Lung (tissue), 12 donors: ENCODE results near the gene ETV5. TPM values are rescaled to one million over a fixed set of nuclear protein-coding genes. Genes with fewer than 3 reads are reported as not detected.

Experiments
- ATAC-seq: fragments of 200-7000 bp; cut with Tn5 transposase; one replicate; pipeline ENCODE4 v1.9.1; 2020; ENCODE audit warnings: moderate number of reproducible peaks; ENCODE audit not compliant: insufficient read depth, low FRiP score
- DNase-seq, 3 donors: peaks; one replicate each; pipeline ENCODE4 v3.0.0-alpha.2; 2013 to 2017
- H3K27ac ChIP-seq, 2 donors: one replicate each; pipeline ENCODE4 v1.5.1; 2013; ENCODE audit warnings: mild to moderate bottlenecking in 2 of 2, moderate library complexity in 2 of 2, control low read depth in 1 of 2, inconsistent platforms in 1 of 2, low read depth in 1 of 2, low read length in 1 of 2
- H3K27me3 ChIP-seq, 3 donors: one replicate each; pipeline ENCODE4 v1.5.1; 2013; ENCODE audit warnings: low read length in 2 of 3; ENCODE audit not compliant: control insufficient read depth in 3 of 3, insufficient read depth in 3 of 3
- H3K36me3 ChIP-seq, 4 donors: one replicate each; pipeline ENCODE4 v1.5.1; 2013; ENCODE audit warnings: low read length in 4 of 4, mild to moderate bottlenecking in 1 of 4, moderate library complexity in 1 of 4; ENCODE audit not compliant: control insufficient read depth in 4 of 4, insufficient read depth in 4 of 4
- H3K4me1 ChIP-seq, 5 donors: one replicate each; pipeline ENCODE4 v1.5.1; 2013; ENCODE audit warnings: low read length in 5 of 5, mild to moderate bottlenecking in 2 of 5, moderate library complexity in 1 of 5; ENCODE audit not compliant: control insufficient read depth in 5 of 5, insufficient read depth in 5 of 5
- H3K4me3 ChIP-seq: one replicate; pipeline ENCODE4 v1.5.1; 2013; ENCODE audit warnings: mild to moderate bottlenecking, control low read depth, moderate library complexity
- H3K9ac ChIP-seq, 2 donors: one replicate each; pipeline ENCODE4 v1.5.1; 2013; ENCODE audit warnings: low read length in 2 of 2, control low read depth in 1 of 2; ENCODE audit not compliant: insufficient read depth in 1 of 2
- H3K9me3 ChIP-seq, 4 donors: one replicate each; pipeline ENCODE4 v1.5.1; 2013; ENCODE audit warnings: low read length in 3 of 4, mild to moderate bottlenecking in 1 of 4, moderate library complexity in 1 of 4; ENCODE audit not compliant: control insufficient read depth in 4 of 4, insufficient read depth in 3 of 4
- WGBS, 2 donors: extraction: QIAGEN DNeasy Blood & Tissue Kit; methylation state at CpG; one replicate each; pipeline ENCODE4 v1.1.7; 2013; 5-methylcytosine and 5-hydroxymethylcytosine counted together
- polyA plus RNA-seq, 2 donors: library from polyadenylated mRNA; stranded (reverse); fragments of 200-250 nt; gene quantifications; one replicate each; pipeline ENCODE4 v1.2.1, GENCODE V29; 2013
- total RNA-seq, 2 donors: library from RNA; depleted of rRNA in 1 of 2; stranded (reverse); fragments of >200 nt in 1 of 2; gene quantifications; one replicate each; pipeline ENCODE4 v1.2.1, GENCODE V29; 2014 to 2021
- TF ChIP-seq, protein P1 (sequence below): IDR thresholded peaks from 2 replicates; pipeline ENCODE4 v1.5.1; 2012; ENCODE audit warnings: mild to moderate bottlenecking; ENCODE audit errors: control extremely low read depth, extremely low read depth
- donor health status: control.
- donor health status: control.
- donor health status: Bipolar disorder and iron deficiency.
- donor health status: healthy.
- donor health status: DM: yes; HTN: yes; CAD: no.

The ETV5 gene
- total and polyA plus RNA-seq, 4 donors, result 12.5 to 53.9 (median 23.0) TPM

DNA sequence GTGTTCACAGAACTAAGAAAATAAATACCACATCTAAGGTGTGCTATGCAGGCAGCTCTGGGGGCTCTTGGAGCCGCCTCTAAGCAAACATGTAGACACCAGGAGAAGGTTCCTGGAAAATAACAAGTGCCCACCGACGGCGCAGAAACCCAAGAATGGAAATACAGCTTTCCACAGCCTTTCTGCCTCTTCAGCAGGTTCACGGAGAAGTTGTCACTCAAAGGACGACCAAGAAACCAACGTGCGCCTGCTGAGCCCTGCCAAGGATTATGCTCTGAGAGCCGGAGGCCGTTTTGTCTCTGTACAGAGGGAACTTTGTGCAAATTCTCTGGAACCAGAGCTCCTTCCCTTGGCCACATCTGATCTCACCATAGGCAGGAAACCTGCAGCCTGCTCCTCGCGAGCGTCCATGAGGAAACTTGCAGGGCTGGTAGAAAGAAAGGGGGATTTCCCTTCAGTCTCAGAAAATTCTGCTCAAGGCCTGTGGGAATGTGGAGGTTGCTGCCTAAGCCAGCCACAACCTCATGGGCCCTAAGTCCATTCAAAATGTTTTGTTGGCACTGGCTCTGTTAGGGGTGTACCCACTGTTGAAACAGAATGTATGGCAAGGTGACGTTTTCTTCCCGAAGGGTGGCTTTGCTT, 40.6 kb upstream of the ETV5 start:
- Histone ChIP-seq H3K4me3 (no peak overlapping the region), H3K27me3 (no peaks in the 10 kb centered on the region), H3K9ac (no peak overlapping the region), H3K9me3 (no peaks in the 10 kb centered on the region), H3K36me3 (no peaks in the 10 kb centered on the region), H3K27ac (no peak overlapping the region), H3K4me1 (peaks cover 0 to 3% (median 0%) of the 10 kb centered on the region in 5 donors)
- WGBS, 2 donors, result 85% methylated on average over 15 of the region's 15 CpGs
- ATAC-seq (no peak), DNase-seq (no peak)
- TF ChIP-seq, protein P1, sequence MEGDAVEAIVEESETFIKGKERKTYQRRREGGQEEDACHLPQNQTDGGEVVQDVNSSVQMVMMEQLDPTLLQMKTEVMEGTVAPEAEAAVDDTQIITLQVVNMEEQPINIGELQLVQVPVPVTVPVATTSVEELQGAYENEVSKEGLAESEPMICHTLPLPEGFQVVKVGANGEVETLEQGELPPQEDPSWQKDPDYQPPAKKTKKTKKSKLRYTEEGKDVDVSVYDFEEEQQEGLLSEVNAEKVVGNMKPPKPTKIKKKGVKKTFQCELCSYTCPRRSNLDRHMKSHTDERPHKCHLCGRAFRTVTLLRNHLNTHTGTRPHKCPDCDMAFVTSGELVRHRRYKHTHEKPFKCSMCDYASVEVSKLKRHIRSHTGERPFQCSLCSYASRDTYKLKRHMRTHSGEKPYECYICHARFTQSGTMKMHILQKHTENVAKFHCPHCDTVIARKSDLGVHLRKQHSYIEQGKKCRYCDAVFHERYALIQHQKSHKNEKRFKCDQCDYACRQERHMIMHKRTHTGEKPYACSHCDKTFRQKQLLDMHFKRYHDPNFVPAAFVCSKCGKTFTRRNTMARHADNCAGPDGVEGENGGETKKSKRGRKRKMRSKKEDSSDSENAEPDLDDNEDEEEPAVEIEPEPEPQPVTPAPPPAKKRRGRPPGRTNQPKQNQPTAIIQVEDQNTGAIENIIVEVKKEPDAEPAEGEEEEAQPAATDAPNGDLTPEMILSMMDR, result no peak

DNA sequence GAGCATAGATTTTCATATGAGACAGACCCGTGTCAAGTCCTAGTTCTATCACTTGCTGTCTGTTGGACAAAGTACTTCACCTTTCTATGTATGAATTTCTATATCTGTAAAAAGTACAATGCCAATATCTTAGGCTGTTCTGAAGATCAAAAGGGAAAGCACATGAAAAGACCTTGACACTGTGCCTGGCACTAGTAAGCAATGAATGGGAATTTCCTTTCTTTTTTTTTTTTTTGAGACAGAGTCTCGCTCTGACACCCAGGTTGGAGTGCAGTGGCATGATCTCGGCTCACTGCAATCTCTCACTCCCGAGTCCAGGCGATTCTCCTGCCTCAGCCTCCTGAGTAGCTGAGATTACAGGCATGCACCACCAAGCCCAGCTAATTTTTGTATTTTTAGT, 35.4 kb upstream of the ETV5 start:
- no peaks in the 10 kb centered on the region for H3K36me3 ChIP-seq
- TF ChIP-seq, protein P1, result no peak
- 89 to 95% methylated on average over 5 of the region's 5 CpGs for WGBS, 2 donors
- no peaks in the 10 kb centered on the region for H3K4me1 ChIP-seq
- ATAC-seq, result no peak
- no peaks in the 10 kb centered on the region for H3K9me3 ChIP-seq
- no peak overlapping the region for H3K27ac ChIP-seq
- H3K27me3 ChIP-seq, result no peaks in the 10 kb centered on the region
- no peak overlapping the region for H3K9ac ChIP-seq
- H3K4me3 ChIP-seq, result no peak overlapping the region
- no peak for DNase-seq

DNA sequence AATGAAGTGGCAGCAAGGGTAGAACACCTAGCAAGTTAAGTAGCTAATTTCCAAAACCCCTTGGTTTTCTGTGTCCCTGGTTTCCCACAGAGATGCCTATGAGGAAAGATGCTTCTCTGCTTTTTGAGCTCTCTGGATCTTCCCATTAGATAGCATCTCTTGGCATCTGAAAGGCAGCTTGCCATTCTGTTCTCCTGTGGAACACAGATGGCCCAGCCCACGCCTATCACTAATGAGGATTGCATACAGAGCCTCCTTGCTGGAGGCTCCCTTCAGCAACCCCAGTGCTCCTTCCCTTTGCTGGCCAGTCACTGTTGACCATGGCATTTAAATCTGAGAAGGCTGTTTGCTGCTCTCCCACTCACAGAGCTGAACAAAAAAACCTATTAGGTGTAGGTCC, 34.4 kb upstream of the ETV5 start:
- no peak overlapping the region for H3K9ac ChIP-seq
- H3K4me3 ChIP-seq, result no peak overlapping the region
- H3K36me3 ChIP-seq, result no peaks in the 10 kb centered on the region
- no peaks in the 10 kb centered on the region for H3K4me1 ChIP-seq
- no peak overlapping the region for H3K27ac ChIP-seq
- DNase-seq (no peak), ATAC-seq (no peak)
- no peaks in the 10 kb centered on the region for H3K9me3 ChIP-seq
- 82 to 90% methylated on average over 1 of the region's 1 CpG for WGBS, 2 donors
- TF ChIP-seq, protein P1, result no peak
- H3K27me3 ChIP-seq, result no peaks in the 10 kb centered on the region

DNA sequence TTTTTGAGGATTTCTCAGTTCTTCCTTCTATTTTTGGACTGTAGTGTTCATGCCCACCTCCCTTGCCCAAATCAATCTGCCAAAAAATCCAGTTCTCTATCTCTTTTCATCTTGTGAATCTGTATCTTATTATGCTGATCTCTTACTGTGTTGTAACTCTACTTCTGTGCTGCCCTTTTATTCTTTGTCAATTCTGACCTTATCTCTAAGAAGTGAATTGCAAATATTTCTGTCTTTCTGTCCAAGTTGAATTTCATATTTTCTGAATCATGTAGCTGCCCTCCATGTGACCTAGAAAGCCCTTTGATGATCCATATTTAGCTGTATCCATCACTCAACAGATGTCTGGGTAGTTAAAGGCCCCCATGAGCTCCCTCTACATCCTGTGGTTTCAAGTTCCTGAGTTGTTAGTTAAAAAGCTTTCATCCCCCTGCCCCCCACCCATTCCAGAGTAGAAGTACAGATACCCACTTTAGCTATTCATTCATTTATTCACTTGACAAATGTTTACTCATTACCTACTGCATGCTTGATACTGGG, 33.6 kb upstream of the ETV5 start:
- TF ChIP-seq, protein P1, result no peak
- DNase-seq, result no peak
- ATAC-seq, result no peak

More for the DNA sequence above, 33.6 kb upstream of the ETV5 start:
- Histone ChIP-seq H3K4me1 (no peaks in the 10 kb centered on the region), H3K4me3 (no peak overlapping the region), H3K9me3 (no peaks in the 10 kb centered on the region), H3K27me3 (no peaks in the 10 kb centered on the region), H3K36me3 (no peaks in the 10 kb centered on the region), H3K9ac (no peak overlapping the region), H3K27ac (no peak overlapping the region)
